H1 (cell line): ENCODE measurements around the gene CEL. TPM values are rescaled to one million over a fixed set of nuclear protein-coding genes. Genes with fewer than 3 reads are reported as not detected.

Source experiments
- CBX5 ChIP-seq: fragments of 300-800, 300-1000 bp; sonication (generic); IDR thresholded peaks from 2 replicates; pipeline ENCODE4 v1.7.1; 2016; ENCODE audit warnings: antibody characterized with exemption, low read length, low read depth
- CHD7 ChIP-seq: fragments of 300-600 bp; sonication (generic); IDR thresholded peaks from 2 replicates; pipeline ENCODE4 v1.7.1; 2012; ENCODE audit warnings: low read length, moderate library complexity, mild to moderate bottlenecking, inconsistent platforms; ENCODE audit not compliant: insufficient replicate concordance
- SP2 ChIP-seq: IDR thresholded peaks from 2 replicates; pipeline ENCODE4 v1.6.1; 2012; ENCODE audit warnings: mild to moderate bottlenecking, low read length, inconsistent platforms
- polyA plus RNA-seq, 7 experiments: library from polyadenylated mRNA; depleted of rRNA in 3 of 7; stranded (reverse) in 5 of 7; unstranded in 2 of 7; fragments of >200 nt in 5 of 7; fragments of 200-250 nt in 2 of 7; gene quantifications; 1 replicate in 5 of 7; 2 replicates in 1 of 7; 4 replicates in 1 of 7; pipeline versions ENCODE4 v1.2.1 to v1.2.3, GENCODE V29; 2011 to 2013; ENCODE audit warnings: missing spikeins in 2 of 7, mixed read lengths in 2 of 7
- total RNA-seq: library from RNA; stranded (reverse); fragmentation: NEBNext Ultra II Directional; extraction: Animal tissue kit (Norgen Biotek cat#: 25700); gene quantifications from 2 replicates; pipeline ENCODE4 v1.2.1, GENCODE V29; 2021

The CEL gene
- total and polyA plus RNA-seq, 2 of the 8 experiments (the other 6 are each of a cell fraction or from before 2014, with no cell fraction given): 1.8 to 3.4 TPM

GRCh38 chr9:133105461-133105770 is 43.6 kb downstream of the CEL start (continued):
- TF ChIP-seq CHD7 (no peak), CBX5 (no peak), SP2 (no peak)
